ENCODE measurements around the gene KANK4. TPM values are rescaled to one million over a fixed set of nuclear protein-coding genes. Genes with fewer than 3 reads are reported as not detected.
"Not testable (repeated sequence)": the region's sequence is repeated elsewhere in the genome, so short reads cannot be mapped to it uniquely, and the experiment has no call there.

The KANK4 gene
- total and polyA plus RNA-seq, 12 donors = 0.04 to 0.61 (median 0.19) TPM

DNA sequence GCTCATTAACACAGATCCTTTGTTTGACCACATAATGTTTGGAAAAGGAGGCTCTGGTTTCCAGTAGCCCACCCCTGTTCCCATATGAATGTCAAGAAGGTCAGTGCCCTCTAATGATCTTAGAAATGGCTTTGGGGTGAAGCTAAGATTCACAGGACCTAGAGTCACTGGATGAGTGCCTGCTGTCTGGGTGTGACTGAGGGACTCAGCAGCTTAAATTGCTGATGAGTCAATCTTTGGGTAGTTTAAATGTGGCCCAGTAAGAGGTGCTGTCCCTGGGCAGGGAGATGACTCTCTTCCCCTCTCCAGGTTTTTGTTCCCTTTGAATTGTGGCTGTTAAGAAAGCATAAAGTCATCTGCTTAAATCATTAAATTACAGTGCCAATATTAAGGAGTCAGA is 74.0 kb downstream of the KANK4 start:
- no peak for TF ChIP-seq CTCF (IDR thresholded peaks at IDR 0.05)
- no peak for DNase-seq
- intact Hi-C loops (cut with DNase I) = no loop called here
- no peak for ATAC-seq
- Histone ChIP-seq H3K36me3 (no peaks in the 10 kb centered on the region), H3K4me1 (peaks cover 0 to 16% (median 9%) of the 10 kb centered on the region in 9 donors), H3K27ac (no peak overlapping the region), H3K27me3 (peaks cover 0 to 6% (median 0%) of the 10 kb centered on the region in 7 donors), H3K4me3 (no peak overlapping the region), H3K9me3 (peaks cover 0 to 5% (median 0%) of the 10 kb centered on the region in 11 donors)

GRCh38 chr1:62244380-62244779 is 74.9 kb downstream of the KANK4 start:
- ATAC-seq; DNase-seq; H3K27ac ChIP-seq; H3K36me3 ChIP-seq; H3K9me3 ChIP-seq; intact Hi-C loops (cut with DNase I); H3K4me3 ChIP-seq; H3K27me3 ChIP-seq: not testable (repeated sequence)
- peaks cover 0 to 16% (median 9%) of the 10 kb centered on the region in 9 donors for H3K4me1 ChIP-seq
- WGBS, 2 donors = 92 to 94% methylated on average over 3 of the region's 3 CpGs

GRCh38 chr1:62241371-62242131 is 77.7 kb downstream of the KANK4 start:
- intact Hi-C loops (cut with DNase I) = no loop called here
- Histone ChIP-seq H3K4me1 (peaks cover 0 to 16% (median 9%) of the 10 kb centered on the region in 9 donors), H3K27me3 (peaks cover 0 to 4% (median 0%) of the 10 kb centered on the region in 7 donors), H3K4me3 (no peak overlapping the region), H3K36me3 (no peaks in the 10 kb centered on the region), H3K9me3 (peaks cover 0 to 7% (median 0%) of the 10 kb centered on the region in 11 donors), H3K27ac (no peak overlapping the region)
- ATAC-seq = no peak
- 50 to 56% methylated on average over 12 of the region's 12 CpGs for WGBS, 2 donors
- peak in 1 of 2 donors; percentile 47 for DNase-seq
- TF ChIP-seq CTCF (IDR thresholded peaks at IDR 0.05) = no peak

DNA sequence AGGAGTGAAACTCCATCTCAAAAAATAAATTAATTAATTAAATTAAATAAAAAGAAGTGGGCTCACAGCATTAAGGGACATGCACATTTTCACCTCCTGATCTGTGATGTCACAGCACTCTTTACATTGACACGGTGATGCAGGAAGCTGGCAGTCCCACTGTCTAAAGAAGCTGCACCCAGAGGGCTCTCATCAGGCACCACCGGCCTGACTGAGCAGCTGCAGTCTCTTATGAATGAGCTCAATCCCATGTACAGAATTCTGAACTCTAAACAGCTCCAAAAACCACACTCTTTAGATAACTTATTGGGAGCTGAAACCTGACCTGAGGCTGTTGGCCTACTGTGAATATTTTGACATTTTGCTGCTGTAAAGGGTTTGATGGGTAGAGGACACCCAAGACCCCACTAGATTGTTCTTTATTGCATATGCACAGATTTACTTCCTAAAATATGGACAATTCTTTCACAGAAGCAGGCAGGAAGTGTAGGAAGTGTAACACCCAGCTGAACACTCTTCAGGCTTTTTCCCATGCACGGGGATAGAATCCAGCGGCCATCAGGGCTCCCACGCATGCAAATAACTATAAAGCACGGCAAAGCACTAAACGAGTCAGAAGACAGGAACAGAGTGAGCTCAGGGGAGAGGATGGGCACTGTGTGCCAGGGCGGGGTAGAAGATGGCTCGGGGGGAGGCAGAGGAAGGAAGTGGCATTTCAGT is 78.4 kb downstream of the KANK4 start:
- H3K4me3 ChIP-seq = no peak overlapping the region
- DNase-seq = no peak
- no peak for ATAC-seq
- peaks cover 0 to 7% (median 0%) of the 10 kb centered on the region in 11 donors for H3K9me3 ChIP-seq
- no peaks in the 10 kb centered on the region for H3K36me3 ChIP-seq
- no peak overlapping the region for H3K27ac ChIP-seq
- 55 to 58% methylated on average over 9 of the region's 9 CpGs for WGBS, 2 donors
- TF ChIP-seq CTCF (IDR thresholded peaks at IDR 0.05) = no peak
- intact Hi-C loops (cut with DNase I) = no loop called here
- H3K27me3 ChIP-seq = peaks cover 0 to 4% (median 0%) of the 10 kb centered on the region in 7 donors
- H3K4me1 ChIP-seq = peaks cover 0 to 16% (median 9%) of the 10 kb centered on the region in 9 donors

DNA sequence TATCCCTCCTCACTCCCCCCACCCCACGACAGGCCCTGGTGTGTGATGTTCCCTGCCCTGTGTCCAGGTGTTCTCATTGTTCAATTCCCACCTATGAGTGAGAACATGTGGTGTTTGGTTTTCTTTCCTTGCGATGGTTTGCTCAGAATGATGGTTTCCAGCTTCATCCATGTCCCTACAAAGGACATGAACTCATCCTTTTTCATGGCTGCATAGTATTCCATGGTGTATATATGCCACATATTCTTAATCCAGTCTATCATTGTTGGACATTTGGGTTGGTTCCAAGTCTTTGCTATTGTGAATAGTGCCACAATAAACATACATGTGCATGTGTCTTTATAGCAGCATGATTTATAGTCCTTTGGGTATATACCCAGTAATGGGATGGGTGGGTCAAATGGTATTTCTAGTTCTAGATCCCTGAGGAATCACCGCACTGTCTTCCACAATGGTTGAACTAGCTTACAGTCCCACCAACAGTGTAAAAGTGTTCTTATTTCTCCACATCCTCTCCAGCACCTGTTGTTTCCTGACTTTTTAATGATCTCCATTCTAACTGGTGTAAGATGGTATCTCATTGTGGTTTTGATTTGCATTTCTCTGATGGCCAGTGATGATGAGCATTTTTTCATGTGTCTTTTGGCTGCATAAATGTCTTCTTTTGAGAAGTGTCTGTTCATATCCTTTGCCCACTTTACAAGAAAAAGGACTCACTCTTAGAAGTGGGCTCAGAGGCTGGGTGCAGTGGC is 79.4 kb downstream of the KANK4 start:
- DNase-seq; ATAC-seq; H3K4me3 ChIP-seq; intact Hi-C loops (cut with DNase I); H3K9me3 ChIP-seq; H3K27me3 ChIP-seq; H3K36me3 ChIP-seq; H3K27ac ChIP-seq: not testable (repeated sequence)
- WGBS, 2 donors = 94 to 99% methylated on average over 3 of the region's 3 CpGs
- peaks cover 0 to 16% (median 9%) of the 10 kb centered on the region in 9 donors for H3K4me1 ChIP-seq
